Liver (tissue), 9 donors: ENCODE measurements around the gene MYO18B. TPM values are rescaled to one million over a fixed set of nuclear protein-coding genes. Genes with fewer than 3 reads are reported as not detected.

ENCODE experiments used
- DNase-seq: peaks from one replicate; pipeline ENCODE4 v3.0.0-alpha.2; 2017; ENCODE audit warnings: low spot score
- H3K27ac ChIP-seq, 2 donors: one replicate each; pipeline ENCODE4 v1.7.0; 2013; ENCODE audit warnings: inconsistent platforms in 2 of 2, low read length in 2 of 2, control low read depth in 1 of 2, low read depth in 1 of 2, mild to moderate bottlenecking in 1 of 2
- H3K27me3 ChIP-seq, 4 donors: one replicate each; pipeline versions ENCODE4 v1.6.1 to v1.7.0; 2013; ENCODE audit warnings: low read length in 3 of 4, inconsistent platforms in 1 of 4, mild to moderate bottlenecking in 1 of 4, moderate library complexity in 1 of 4; ENCODE audit not compliant: control insufficient read depth in 4 of 4, insufficient read depth in 4 of 4
- H3K36me3 ChIP-seq, 4 donors: one replicate each; pipeline versions ENCODE4 v1.6.1 to v1.7.0; 2013; ENCODE audit warnings: low read length in 3 of 4, mild to moderate bottlenecking in 3 of 4, low read depth in 1 of 4, moderate library complexity in 1 of 4; ENCODE audit not compliant: control insufficient read depth in 4 of 4, insufficient read depth in 3 of 4
- H3K4me1 ChIP-seq, 4 donors: one replicate each; pipeline versions ENCODE4 v1.6.1 to v1.7.0; 2013; ENCODE audit warnings: low read length in 3 of 4, mild to moderate bottlenecking in 3 of 4, moderate library complexity in 1 of 4; ENCODE audit not compliant: control insufficient read depth in 4 of 4, insufficient read depth in 4 of 4
- H3K4me3 ChIP-seq, 3 donors: one replicate each; pipeline versions ENCODE4 v1.6.1 to v1.7.0; 2013; ENCODE audit warnings: low read length in 3 of 3, control low read depth in 1 of 3, low read depth in 1 of 3, mild to moderate bottlenecking in 1 of 3
- H3K9ac ChIP-seq, 2 donors: one replicate each; pipeline ENCODE4 v1.7.0; 2013; ENCODE audit warnings: low read length in 2 of 2, mild to moderate bottlenecking in 2 of 2, moderate library complexity in 2 of 2, control low read depth in 1 of 2, low read depth in 1 of 2
- H3K9me3 ChIP-seq, 4 donors: one replicate each; pipeline versions ENCODE4 v1.6.1 to v1.7.0; 2013; ENCODE audit warnings: low read length in 3 of 4; ENCODE audit not compliant: control insufficient read depth in 4 of 4
- EGR1 ChIP-seq, 2 donors: IDR thresholded peaks; 2 replicates each; pipeline ENCODE4 v1.6.1; 2016 to 2018; ENCODE audit warnings: antibody characterized with exemption in 2 of 2, low read depth in 2 of 2
- FOXA1 ChIP-seq: IDR thresholded peaks from 2 replicates; pipeline ENCODE4 v1.6.1; 2016; ENCODE audit warnings: antibody characterized with exemption
- FOXA2 ChIP-seq: IDR thresholded peaks from 2 replicates; pipeline ENCODE4 v1.6.1; 2016; ENCODE audit warnings: antibody characterized with exemption
- GABPA ChIP-seq, 2 donors: IDR thresholded peaks in 1 of 2; conservative IDR thresholded peaks in 1 of 2; 2 replicates each; pipeline ENCODE4 v1.6.1; 2016; ENCODE audit warnings: antibody characterized with exemption in 2 of 2, mild to moderate bottlenecking in 1 of 2, moderate library complexity in 1 of 2
- HNF4A ChIP-seq, 2 donors: conservative IDR thresholded peaks; 2 replicates each; pipeline ENCODE4 v1.6.1; 2016; ENCODE audit warnings: antibody characterized with exemption in 2 of 2, mild to moderate bottlenecking in 2 of 2
- HNF4G ChIP-seq: IDR thresholded peaks from 2 replicates; pipeline ENCODE4 v1.6.1; 2016; ENCODE audit warnings: antibody characterized with exemption
- JUND ChIP-seq, 2 donors: IDR thresholded peaks; 2 replicates each; pipeline ENCODE4 v1.6.1; 2016; ENCODE audit warnings: antibody characterized with exemption in 2 of 2
- NR2F2 ChIP-seq: IDR thresholded peaks from 2 replicates; pipeline ENCODE4 v1.6.1; 2016; ENCODE audit warnings: antibody characterized with exemption
- RAD21 ChIP-seq, 2 donors: IDR thresholded peaks; 2 replicates each; pipeline ENCODE4 v1.6.1; 2016; ENCODE audit warnings: antibody characterized with exemption in 2 of 2, mild to moderate bottlenecking in 2 of 2
- RXRA ChIP-seq, 2 donors: IDR thresholded peaks; 2 replicates each; pipeline ENCODE4 v1.6.1; 2017 to 2018; ENCODE audit warnings: antibody characterized with exemption in 2 of 2, mild to moderate bottlenecking in 1 of 2
- SP1 ChIP-seq: IDR thresholded peaks from 2 replicates; pipeline ENCODE4 v1.6.1; 2018; ENCODE audit warnings: antibody characterized with exemption, mild to moderate bottlenecking
- TAF1 ChIP-seq: conservative IDR thresholded peaks from 2 replicates; pipeline ENCODE4 v1.6.1; 2016; ENCODE audit warnings: antibody characterized with exemption, mild to moderate bottlenecking
- YY1 ChIP-seq: IDR thresholded peaks from 2 replicates; pipeline ENCODE4 v1.6.1; 2016; ENCODE audit warnings: antibody characterized with exemption, mild to moderate bottlenecking
- WGBS: extraction: QIAGEN DNeasy Blood & Tissue Kit; methylation state at CpG from one replicate; pipeline ENCODE4 v1.1.7; 2013; 5-methylcytosine and 5-hydroxymethylcytosine counted together
- polyA plus RNA-seq, 2 donors: library from polyadenylated mRNA; stranded (reverse) in 1 of 2; unstranded in 1 of 2; fragments of 200-250 nt in 1 of 2; fragments of >200 nt in 1 of 2; fragmentation: Nextera tagmentation in 1 of 2; extraction: Ambion mirVana in 1 of 2; gene quantifications; one replicate each; pipeline versions ENCODE4 v1.2.1 to v1.2.3, GENCODE V29; 2013 to 2015
- total RNA-seq, 2 donors: library from RNA; depleted of rRNA; stranded (reverse); fragments of >200 nt; gene quantifications; one replicate each; pipeline ENCODE4 v1.2.3, GENCODE V29; 2014
- TF ChIP-seq, protein P1 (sequence below): IDR thresholded peaks from 2 replicates; pipeline ENCODE4 v1.6.1; 2016; ENCODE audit warnings: antibody characterized with exemption
- TF ChIP-seq, protein P2 (sequence below): IDR thresholded peaks from 2 replicates; pipeline ENCODE4 v1.6.1; 2016; ENCODE audit warnings: antibody characterized with exemption, mild to moderate bottlenecking
- TF ChIP-seq, protein P3 (sequence below): IDR thresholded peaks from 2 replicates; pipeline ENCODE4 v1.6.1; 2016; ENCODE audit warnings: antibody characterized with exemption
- TF ChIP-seq, protein P4 (sequence below): IDR thresholded peaks from 2 replicates; pipeline ENCODE4 v1.6.1; 2016; ENCODE audit warnings: antibody characterized with exemption
- TF ChIP-seq, protein P5 (sequence below): fragments of 150-350 bp; IDR thresholded peaks from 2 replicates; pipeline ENCODE4 v1.5.1; 2017; ENCODE audit warnings: improper control_type of control experiment, low read depth, low read length; ENCODE audit not compliant: missing input control
- donor health status: healthy.
- donor health status: healthy.
- donor health status: healthy.
- donor health status: healthy.
- donor health status: healthy.

The MYO18B gene
- total and polyA plus RNA-seq, 4 donors: under 0.01 to 4.2 (median 0.02) TPM; not detected in 1

DNA sequence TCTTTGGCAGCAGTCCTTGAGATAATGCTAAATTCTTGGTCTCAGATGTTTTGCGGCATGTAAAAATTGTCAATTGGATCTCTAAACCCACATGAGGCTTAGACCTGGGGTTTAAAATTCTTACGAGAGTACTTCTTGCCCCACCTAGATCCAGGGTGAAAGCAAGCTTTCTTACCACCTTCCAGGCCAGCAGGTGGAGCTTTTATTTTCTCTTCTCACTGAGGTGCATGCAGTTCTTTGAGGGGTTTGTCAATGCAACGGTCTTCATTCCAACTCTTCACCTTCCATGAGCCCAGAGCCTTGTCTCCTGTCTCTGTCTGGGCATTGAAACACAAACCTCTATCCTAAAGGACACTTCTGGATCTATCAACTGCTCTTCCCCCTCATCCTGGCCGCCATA, 154.1 kb downstream of the MYO18B start:
- Histone ChIP-seq H3K27me3 (peaks cover 0 to 10% (median 1%) of the 10 kb centered on the region in 4 donors), H3K9ac (no peak overlapping the region), H3K27ac (no peak overlapping the region), H3K9me3 (no peaks in the 10 kb centered on the region), H3K36me3 (no peaks in the 10 kb centered on the region), H3K4me1 (no peaks in the 10 kb centered on the region), H3K4me3 (no peak overlapping the region)
- DNase-seq: no peak
- no peak for TF ChIP-seq YY1
- no peak for TF ChIP-seq HNF4A (conservative IDR thresholded peaks at IDR 0.05)
- TF ChIP-seq HNF4G: no peak
- TF ChIP-seq JUND (IDR thresholded peaks at IDR 0.05): no peak
- TF ChIP-seq GABPA (IDR thresholded peaks at IDR 0.05 in 1 of 2, conservative IDR thresholded peaks at IDR 0.05 in 1 of 2): no peak
- TF ChIP-seq, protein P1, sequence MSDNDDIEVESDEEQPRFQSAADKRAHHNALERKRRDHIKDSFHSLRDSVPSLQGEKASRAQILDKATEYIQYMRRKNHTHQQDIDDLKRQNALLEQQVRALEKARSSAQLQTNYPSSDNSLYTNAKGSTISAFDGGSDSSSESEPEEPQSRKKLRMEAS: no peak
- TF ChIP-seq, protein P2, sequence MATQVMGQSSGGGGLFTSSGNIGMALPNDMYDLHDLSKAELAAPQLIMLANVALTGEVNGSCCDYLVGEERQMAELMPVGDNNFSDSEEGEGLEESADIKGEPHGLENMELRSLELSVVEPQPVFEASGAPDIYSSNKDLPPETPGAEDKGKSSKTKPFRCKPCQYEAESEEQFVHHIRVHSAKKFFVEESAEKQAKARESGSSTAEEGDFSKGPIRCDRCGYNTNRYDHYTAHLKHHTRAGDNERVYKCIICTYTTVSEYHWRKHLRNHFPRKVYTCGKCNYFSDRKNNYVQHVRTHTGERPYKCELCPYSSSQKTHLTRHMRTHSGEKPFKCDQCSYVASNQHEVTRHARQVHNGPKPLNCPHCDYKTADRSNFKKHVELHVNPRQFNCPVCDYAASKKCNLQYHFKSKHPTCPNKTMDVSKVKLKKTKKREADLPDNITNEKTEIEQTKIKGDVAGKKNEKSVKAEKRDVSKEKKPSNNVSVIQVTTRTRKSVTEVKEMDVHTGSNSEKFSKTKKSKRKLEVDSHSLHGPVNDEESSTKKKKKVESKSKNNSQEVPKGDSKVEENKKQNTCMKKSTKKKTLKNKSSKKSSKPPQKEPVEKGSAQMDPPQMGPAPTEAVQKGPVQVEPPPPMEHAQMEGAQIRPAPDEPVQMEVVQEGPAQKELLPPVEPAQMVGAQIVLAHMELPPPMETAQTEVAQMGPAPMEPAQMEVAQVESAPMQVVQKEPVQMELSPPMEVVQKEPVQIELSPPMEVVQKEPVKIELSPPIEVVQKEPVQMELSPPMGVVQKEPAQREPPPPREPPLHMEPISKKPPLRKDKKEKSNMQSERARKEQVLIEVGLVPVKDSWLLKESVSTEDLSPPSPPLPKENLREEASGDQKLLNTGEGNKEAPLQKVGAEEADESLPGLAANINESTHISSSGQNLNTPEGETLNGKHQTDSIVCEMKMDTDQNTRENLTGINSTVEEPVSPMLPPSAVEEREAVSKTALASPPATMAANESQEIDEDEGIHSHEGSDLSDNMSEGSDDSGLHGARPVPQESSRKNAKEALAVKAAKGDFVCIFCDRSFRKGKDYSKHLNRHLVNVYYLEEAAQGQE: no peak
- no peak for TF ChIP-seq EGR1 (IDR thresholded peaks at IDR 0.05; ENCODE audit: low read depth in 2 of 2)
- TF ChIP-seq NR2F2: no peak
- TF ChIP-seq RXRA (IDR thresholded peaks at IDR 0.05): no peak
- no peak for TF ChIP-seq TAF1
- TF ChIP-seq RAD21 (IDR thresholded peaks at IDR 0.05): no peak
- TF ChIP-seq FOXA1: no peak
- 58% methylated on average over 4 of the region's 4 CpGs for WGBS

DNA sequence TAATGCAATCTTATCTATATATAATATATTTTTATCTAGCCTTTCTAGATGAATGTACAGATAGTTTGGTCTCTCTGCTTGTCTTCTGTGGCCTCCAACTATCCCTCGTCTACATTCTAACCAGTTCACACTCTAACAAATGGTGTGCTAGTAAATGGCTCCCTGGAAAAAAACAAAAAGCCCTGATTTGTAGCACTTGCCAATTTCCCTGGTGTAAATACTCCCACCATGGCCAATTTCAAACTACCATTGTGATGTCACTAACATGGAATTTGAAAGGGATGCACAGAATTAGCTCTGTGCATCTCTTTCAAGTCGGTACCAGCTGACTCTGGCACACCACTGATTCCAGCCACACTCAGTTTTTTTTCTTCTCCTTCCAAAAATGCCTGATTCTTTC, 154.6 kb downstream of the MYO18B start:
- no peak overlapping the region for H3K27ac ChIP-seq
- TF ChIP-seq, protein P3, sequence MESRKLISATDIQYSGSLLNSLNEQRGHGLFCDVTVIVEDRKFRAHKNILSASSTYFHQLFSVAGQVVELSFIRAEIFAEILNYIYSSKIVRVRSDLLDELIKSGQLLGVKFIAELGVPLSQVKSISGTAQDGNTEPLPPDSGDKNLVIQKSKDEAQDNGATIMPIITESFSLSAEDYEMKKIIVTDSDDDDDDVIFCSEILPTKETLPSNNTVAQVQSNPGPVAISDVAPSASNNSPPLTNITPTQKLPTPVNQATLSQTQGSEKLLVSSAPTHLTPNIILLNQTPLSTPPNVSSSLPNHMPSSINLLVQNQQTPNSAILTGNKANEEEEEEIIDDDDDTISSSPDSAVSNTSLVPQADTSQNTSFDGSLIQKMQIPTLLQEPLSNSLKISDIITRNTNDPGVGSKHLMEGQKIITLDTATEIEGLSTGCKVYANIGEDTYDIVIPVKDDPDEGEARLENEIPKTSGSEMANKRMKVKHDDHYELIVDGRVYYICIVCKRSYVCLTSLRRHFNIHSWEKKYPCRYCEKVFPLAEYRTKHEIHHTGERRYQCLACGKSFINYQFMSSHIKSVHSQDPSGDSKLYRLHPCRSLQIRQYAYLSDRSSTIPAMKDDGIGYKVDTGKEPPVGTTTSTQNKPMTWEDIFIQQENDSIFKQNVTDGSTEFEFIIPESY: no peak
- no peak for TF ChIP-seq SP1
- no peak for TF ChIP-seq FOXA2
- TF ChIP-seq, protein P4, sequence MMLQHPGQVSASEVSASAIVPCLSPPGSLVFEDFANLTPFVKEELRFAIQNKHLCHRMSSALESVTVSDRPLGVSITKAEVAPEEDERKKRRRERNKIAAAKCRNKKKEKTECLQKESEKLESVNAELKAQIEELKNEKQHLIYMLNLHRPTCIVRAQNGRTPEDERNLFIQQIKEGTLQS: no peak
- TF ChIP-seq RAD21 (IDR thresholded peaks at IDR 0.05): no peak
- TF ChIP-seq RXRA (IDR thresholded peaks at IDR 0.05): no peak
- TF ChIP-seq, protein P5, sequence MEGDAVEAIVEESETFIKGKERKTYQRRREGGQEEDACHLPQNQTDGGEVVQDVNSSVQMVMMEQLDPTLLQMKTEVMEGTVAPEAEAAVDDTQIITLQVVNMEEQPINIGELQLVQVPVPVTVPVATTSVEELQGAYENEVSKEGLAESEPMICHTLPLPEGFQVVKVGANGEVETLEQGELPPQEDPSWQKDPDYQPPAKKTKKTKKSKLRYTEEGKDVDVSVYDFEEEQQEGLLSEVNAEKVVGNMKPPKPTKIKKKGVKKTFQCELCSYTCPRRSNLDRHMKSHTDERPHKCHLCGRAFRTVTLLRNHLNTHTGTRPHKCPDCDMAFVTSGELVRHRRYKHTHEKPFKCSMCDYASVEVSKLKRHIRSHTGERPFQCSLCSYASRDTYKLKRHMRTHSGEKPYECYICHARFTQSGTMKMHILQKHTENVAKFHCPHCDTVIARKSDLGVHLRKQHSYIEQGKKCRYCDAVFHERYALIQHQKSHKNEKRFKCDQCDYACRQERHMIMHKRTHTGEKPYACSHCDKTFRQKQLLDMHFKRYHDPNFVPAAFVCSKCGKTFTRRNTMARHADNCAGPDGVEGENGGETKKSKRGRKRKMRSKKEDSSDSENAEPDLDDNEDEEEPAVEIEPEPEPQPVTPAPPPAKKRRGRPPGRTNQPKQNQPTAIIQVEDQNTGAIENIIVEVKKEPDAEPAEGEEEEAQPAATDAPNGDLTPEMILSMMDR: no peak
- TF ChIP-seq HNF4G: no peak
- TF ChIP-seq EGR1 (IDR thresholded peaks at IDR 0.05; ENCODE audit: low read depth in 2 of 2): no peak
- no peak for TF ChIP-seq TAF1
- 77% methylated on average over 2 of the region's 2 CpGs for WGBS
- H3K36me3 ChIP-seq: no peaks in the 10 kb centered on the region
- no peak overlapping the region for H3K9ac ChIP-seq
- no peaks in the 10 kb centered on the region for H3K4me1 ChIP-seq
- H3K9me3 ChIP-seq: no peaks in the 10 kb centered on the region
- H3K4me3 ChIP-seq: no peak overlapping the region
- peaks cover 0 to 10% (median 0%) of the 10 kb centered on the region in 4 donors for H3K27me3 ChIP-seq
- DNase-seq: no peak
